ENCODE results near the gene FANCL.
"Not testable (repeated sequence)": the region's sequence is repeated elsewhere in the genome, so short reads cannot be mapped to it uniquely, and the experiment has no call there.

FANCL gene

GRCh38 chr2:58240670-58241545 is at the start of gene FANCL:
Gene FANCL (minus strand): TSS chr2:58241325. CDS start chr2:58241313, 12 bp downstream.
- DNase-seq, result peak; percentile 30

GRCh38 chr2:58289029-58289428 is 47.9 kb upstream of the FANCL start:
- no peak for DNase-seq

- DNase-seq, result no peak
Observed at GRCh38 chr2:58283931-58284330, 42.8 kb upstream of the FANCL start.

GRCh38 chr2:58275144-58275543 is 34.0 kb upstream of the FANCL start:
- not testable (repeated sequence) for DNase-seq

- no peak for DNase-seq
Observed at GRCh38 chr2:58271826-58272225, 30.7 kb upstream of the FANCL start.

GRCh38 chr2:58268685-58269084 is 27.6 kb upstream of the FANCL start:
- no peak for DNase-seq

GRCh38 chr2:58266211-58266610 is 25.1 kb upstream of the FANCL start:
- no peak for DNase-seq

GRCh38 chr2:58261209-58261608 is 20.1 kb upstream of the FANCL start:
- no peak for DNase-seq

- not testable (repeated sequence) for DNase-seq
Observed at GRCh38 chr2:58258456-58258855, 17.3 kb upstream of the FANCL start.

- DNase-seq, result not testable (repeated sequence)
Observed at GRCh38 chr2:58251331-58252201, 10.4 kb upstream of the FANCL start.

GRCh38 chr2:58241546-58241864 is 380 bp upstream of the FANCL start:
- DNase-seq, result no peak

- no peak for DNase-seq
Observed at GRCh38 chr2:58239243-58239925, 1.7 kb downstream of the FANCL start.

GRCh38 chr2:58237741-58238140 is 3.4 kb downstream of the FANCL start:
- no peak for DNase-seq

GRCh38 chr2:58235984-58236383 is 5.1 kb downstream of the FANCL start:
- DNase-seq, result no peak

GRCh38 chr2:58235170-58235569 is 6.0 kb downstream of the FANCL start:
- DNase-seq, result no peak

- no peak for DNase-seq
Observed at GRCh38 chr2:58228299-58228698, 12.8 kb downstream of the FANCL start.

GRCh38 chr2:58227171-58227917 is 13.8 kb downstream of the FANCL start:
- DNase-seq, result no peak

GRCh38 chr2:58221909-58222308 is 19.2 kb downstream of the FANCL start:
- no peak for DNase-seq

- DNase-seq, result no peak
Observed at GRCh38 chr2:58215429-58215828, 25.7 kb downstream of the FANCL start.

GRCh38 chr2:58210951-58211568 is 30.1 kb downstream of the FANCL start:
- DNase-seq, result not testable (repeated sequence)

- DNase-seq, result no peak
Observed at GRCh38 chr2:58207189-58207588, 33.9 kb downstream of the FANCL start.

- DNase-seq, result no peak
Observed at GRCh38 chr2:58206785-58207184, 34.3 kb downstream of the FANCL start.
